PFSK-1 (cell line): ENCODE results near the gene PRSS27.

ENCODE experiments used
- FOXP2 ChIP-seq: optimal IDR thresholded peaks from 2 replicates; pipeline ENCODE3; 2011; ENCODE audit warnings: borderline replicate concordance, control low read depth, inconsistent platforms; ENCODE audit not compliant: insufficient read depth; ENCODE audit errors: extremely low read length, extremely low read depth
- POLR2AphosphoS5 ChIP-seq: IDR thresholded peaks from 2 replicates; pipeline ENCODE4 v1.6.1; 2012; ENCODE audit warnings: low read depth, mild to moderate bottlenecking, control low read depth, low read length, moderate library complexity
- SIN3A ChIP-seq: IDR thresholded peaks from 2 replicates; pipeline ENCODE4 v1.6.1; 2012; ENCODE audit warnings: mild to moderate bottlenecking, low read length, moderate library complexity, borderline replicate concordance; ENCODE audit not compliant: insufficient read depth
- TAF1 ChIP-seq: IDR thresholded peaks from 2 replicates; pipeline ENCODE4 v1.6.1; 2012; ENCODE audit warnings: low read length, control low read depth, borderline replicate concordance; ENCODE audit not compliant: insufficient read depth
- TF ChIP-seq, protein P1 (sequence below), 2 experiments: IDR thresholded peaks; 2 replicates each; pipeline versions ENCODE4 v1.6.1 to v1.8.0; 2011 to 2012; ENCODE audit warnings: low read depth in 2 of 2, low read length in 2 of 2, control low read depth in 1 of 2, inconsistent platforms in 1 of 2, mild to moderate bottlenecking in 1 of 2, moderate library complexity in 1 of 2; ENCODE audit not compliant: insufficient read depth in 1 of 2

Gene PRSS27

DNA sequence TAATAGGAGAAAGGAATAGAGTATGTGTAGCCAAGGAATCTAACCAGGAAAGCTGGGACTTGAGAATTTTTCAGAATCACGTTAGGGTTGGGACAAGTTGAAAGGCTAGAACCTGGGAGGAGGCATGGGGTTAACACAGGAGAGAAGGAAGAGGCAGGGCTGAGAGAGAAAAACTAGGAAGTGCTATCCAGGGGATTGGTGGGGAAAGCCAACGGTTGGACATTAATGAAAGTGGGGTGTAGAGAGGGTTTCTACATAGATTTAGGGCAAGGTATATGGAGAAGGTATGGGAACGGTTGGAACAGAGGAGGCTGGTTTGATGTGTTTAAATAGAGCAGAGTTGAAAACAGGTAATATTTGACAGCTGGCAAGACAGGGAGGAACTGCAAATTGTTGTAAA, 35.1 kb upstream of the PRSS27 start:
- TF ChIP-seq POLR2AphosphoS5 (no peak), FOXP2 (no peak), TAF1 (no peak)
- TF ChIP-seq, protein P1, sequence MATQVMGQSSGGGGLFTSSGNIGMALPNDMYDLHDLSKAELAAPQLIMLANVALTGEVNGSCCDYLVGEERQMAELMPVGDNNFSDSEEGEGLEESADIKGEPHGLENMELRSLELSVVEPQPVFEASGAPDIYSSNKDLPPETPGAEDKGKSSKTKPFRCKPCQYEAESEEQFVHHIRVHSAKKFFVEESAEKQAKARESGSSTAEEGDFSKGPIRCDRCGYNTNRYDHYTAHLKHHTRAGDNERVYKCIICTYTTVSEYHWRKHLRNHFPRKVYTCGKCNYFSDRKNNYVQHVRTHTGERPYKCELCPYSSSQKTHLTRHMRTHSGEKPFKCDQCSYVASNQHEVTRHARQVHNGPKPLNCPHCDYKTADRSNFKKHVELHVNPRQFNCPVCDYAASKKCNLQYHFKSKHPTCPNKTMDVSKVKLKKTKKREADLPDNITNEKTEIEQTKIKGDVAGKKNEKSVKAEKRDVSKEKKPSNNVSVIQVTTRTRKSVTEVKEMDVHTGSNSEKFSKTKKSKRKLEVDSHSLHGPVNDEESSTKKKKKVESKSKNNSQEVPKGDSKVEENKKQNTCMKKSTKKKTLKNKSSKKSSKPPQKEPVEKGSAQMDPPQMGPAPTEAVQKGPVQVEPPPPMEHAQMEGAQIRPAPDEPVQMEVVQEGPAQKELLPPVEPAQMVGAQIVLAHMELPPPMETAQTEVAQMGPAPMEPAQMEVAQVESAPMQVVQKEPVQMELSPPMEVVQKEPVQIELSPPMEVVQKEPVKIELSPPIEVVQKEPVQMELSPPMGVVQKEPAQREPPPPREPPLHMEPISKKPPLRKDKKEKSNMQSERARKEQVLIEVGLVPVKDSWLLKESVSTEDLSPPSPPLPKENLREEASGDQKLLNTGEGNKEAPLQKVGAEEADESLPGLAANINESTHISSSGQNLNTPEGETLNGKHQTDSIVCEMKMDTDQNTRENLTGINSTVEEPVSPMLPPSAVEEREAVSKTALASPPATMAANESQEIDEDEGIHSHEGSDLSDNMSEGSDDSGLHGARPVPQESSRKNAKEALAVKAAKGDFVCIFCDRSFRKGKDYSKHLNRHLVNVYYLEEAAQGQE (IDR thresholded peaks at IDR 0.05; ENCODE audit: insufficient read depth in 1 of 2, low read depth in 2 of 2, low read length in 2 of 2) = no peak

DNA sequence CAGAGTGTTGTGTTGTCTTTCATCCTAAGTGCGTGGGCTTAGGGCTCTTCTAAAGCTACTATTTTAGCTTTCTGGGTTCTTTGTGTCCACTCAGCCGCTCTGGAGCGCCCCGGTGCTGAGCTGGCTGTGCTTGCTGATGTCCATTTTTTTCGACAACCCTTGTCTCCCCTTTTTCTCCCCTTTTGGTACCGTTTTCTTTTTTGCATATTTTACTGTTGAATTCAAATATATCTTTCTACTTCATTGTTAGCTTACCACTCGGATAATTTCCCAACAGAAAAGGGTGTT, 33.7 kb upstream of the PRSS27 start:
- TF ChIP-seq SIN3A (no peak), POLR2AphosphoS5 (no peak), TAF1 (no peak), FOXP2 (no peak)
- TF ChIP-seq, protein P1 (IDR thresholded peaks at IDR 0.05; ENCODE audit: insufficient read depth in 1 of 2, low read depth in 2 of 2, low read length in 2 of 2) = no peak

DNA sequence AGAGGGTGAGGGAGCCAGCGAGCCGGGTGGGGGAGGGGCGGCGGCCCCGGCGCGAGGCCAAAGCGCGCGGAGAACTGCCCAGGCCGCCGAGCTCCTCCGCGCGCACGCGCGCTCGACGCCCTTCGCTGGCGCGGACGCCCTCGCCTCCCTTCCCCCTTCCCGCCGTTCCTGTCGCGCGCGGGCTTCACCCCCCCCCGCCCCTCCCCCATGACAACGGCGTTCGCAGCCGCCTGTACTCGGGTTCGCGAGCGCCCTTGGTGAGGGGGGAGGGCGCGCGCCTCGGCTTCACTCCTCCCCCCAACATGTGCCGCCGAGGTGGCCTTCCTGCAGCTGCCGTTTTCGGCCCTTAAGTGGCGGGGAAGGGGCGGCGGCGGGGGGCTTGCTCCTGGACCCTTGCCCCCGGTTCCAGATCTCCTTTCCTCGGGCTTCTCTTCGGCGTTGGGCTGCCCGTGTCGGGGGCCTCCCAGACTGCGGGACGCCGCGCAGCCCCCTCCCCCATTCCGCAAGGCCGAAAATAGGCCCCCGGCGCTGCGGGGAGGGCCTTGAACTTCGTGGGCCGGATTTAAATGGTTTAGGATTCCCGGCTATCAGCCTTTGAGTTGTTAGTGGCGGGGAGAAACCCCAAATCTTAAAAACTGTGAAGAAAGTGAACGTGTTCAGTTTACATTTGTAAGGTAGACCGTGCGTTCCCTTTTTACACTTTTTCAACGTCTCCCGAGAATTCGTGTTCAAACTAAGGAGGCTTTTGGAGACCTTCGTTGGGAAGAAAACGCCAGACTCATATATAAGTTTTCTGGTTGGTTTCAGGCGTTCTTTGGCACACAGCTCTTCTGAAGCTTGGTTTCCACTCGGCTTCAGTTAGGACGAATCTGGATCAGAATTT, 33.1 kb upstream of the PRSS27 start:
- TF ChIP-seq TAF1 = 0 out of 2 replicates have a peak, but pooled peaks have one; percentile 4
- TF ChIP-seq, protein P1 (IDR thresholded peaks at IDR 0.05; ENCODE audit: insufficient read depth in 1 of 2, low read depth in 2 of 2, low read length in 2 of 2) = no peak
- TF ChIP-seq SIN3A = no peak
- TF ChIP-seq POLR2AphosphoS5 = no peak
- no peak for TF ChIP-seq FOXP2

DNA sequence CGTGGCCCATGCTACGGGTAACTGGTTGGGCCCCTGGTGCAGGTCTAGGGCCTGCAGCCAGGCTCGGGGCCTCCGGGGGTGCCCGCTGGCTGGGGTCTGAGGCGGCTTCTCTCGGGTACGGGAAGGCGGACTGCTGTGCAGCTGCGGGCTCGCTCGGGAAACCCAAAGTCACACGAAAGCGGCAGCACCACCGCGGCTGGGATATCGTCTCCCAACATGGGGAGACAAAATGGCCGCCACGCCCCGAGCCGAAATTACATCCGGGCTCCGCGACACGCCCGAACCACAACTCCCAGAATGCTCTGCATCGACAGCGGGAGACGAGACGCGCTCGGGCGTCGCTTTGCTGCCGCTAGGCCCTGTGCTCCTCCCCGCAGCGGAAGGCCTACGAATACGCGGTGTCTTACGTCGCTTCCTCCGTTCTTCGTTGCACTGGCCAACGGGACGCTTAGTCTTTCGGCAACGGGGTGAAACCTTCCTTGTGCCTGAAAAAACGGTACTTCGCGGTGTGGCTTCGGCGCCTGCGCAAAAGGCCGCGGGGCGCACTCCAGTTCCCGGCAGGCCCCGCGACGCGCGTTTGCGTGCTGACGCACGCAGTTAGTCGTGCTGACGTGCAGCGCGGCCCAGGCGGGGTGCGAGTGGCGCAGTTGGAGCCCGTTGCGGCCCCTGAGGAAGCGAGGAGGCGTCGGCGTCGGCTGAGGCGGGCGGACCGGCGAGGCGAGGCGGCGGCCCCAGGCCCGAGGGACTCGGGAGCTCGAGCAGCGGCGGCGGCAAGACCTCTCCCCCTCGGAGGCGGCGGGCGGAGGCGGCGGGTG, 32.2 kb upstream of the PRSS27 start, which contains the start of gene SRRM2:
Gene SRRM2, plus strand, starts transcription at position 604 of the 815 bp plus-strand sequence. CDS start 3,727 bp downstream, outside the sequence.
- TF ChIP-seq, protein P1 (IDR thresholded peaks at IDR 0.05; ENCODE audit: insufficient read depth in 1 of 2, low read depth in 2 of 2, low read length in 2 of 2) = no peak; a peak in 1 of 4 replicates
- TF ChIP-seq FOXP2 = peak; percentile 70
- TF ChIP-seq POLR2AphosphoS5 = peak; percentile 77
- no peak for TF ChIP-seq SIN3A
- 0 out of 2 replicates have a peak, but pooled peaks have one; percentile 38 for TF ChIP-seq TAF1
